WTC11 (cell line): ENCODE measurements around the gene ATP5F1D. TPM values are rescaled to one million over a fixed set of nuclear protein-coding genes. Genes with fewer than 3 reads are reported as not detected.

Experiments
- ATAC-seq: fragments of 200-7000 bp; cut with Tn5 transposase; 2 replicates; pipeline ENCODE4 v1.10.0; 2021; ENCODE audit warnings: mild to moderate bottlenecking, moderate library complexity
- CTCF ChIA-PET: fragments of 300-600 bp; sonication (Branson Sonifier 250); formaldehyde crosslinking; loops from one replicate; lab custom pipeline; 2021; ENCODE audit warnings: antibody characterized with exemption; lab: Charles Lee
- POLR2A ChIA-PET: fragments of 350-600 bp; sonication (Branson Sonifier 250); formaldehyde crosslinking; loops from one replicate; lab custom pipeline; 2021; ENCODE audit warnings: antibody characterized with exemption; lab: Charles Lee
- DNase-seq: peaks from one replicate; pipeline ENCODE4 v3.0.0; 2021; ENCODE audit warnings: low spot score
- H3K27ac Mint-ChIP-seq: 2 replicates; pipeline ENCODE4 v1.8.0; 2021; ENCODE audit warnings: mixed read lengths
- H3K27me3 Mint-ChIP-seq: 2 replicates; pipeline ENCODE4 v1.8.0; 2021; ENCODE audit warnings: low read depth, mild to moderate bottlenecking, moderate library complexity, mixed read lengths
- H3K36me3 Mint-ChIP-seq: 2 replicates; pipeline ENCODE4 v1.8.0; 2021; ENCODE audit warnings: mixed read lengths
- H3K4me1 Mint-ChIP-seq: 2 replicates; pipeline ENCODE4 v1.8.0; 2022; ENCODE audit warnings: mixed read lengths
- H3K4me3 Mint-ChIP-seq: 2 replicates; pipeline ENCODE4 v1.8.0; 2021; ENCODE audit warnings: mild to moderate bottlenecking, moderate library complexity, mixed read lengths
- H3K9me3 Mint-ChIP-seq: 2 replicates; pipeline ENCODE4 v1.8.0; 2021; ENCODE audit warnings: mixed read lengths
- ATF1 ChIP-seq: sonication (generic); formaldehyde crosslinking; IDR thresholded peaks from 2 replicates; pipeline ENCODE4 v1.8.1; 2023; ENCODE audit warnings: mild to moderate bottlenecking, moderate library complexity, missing genetic modification reagents
- CREB1 ChIP-seq: sonication (generic); formaldehyde crosslinking; IDR thresholded peaks from 2 replicates; pipeline ENCODE4 v1.8.0; 2023; ENCODE audit warnings: mild to moderate bottlenecking, missing genetic modification reagents
- ELF4 ChIP-seq: sonication (generic); formaldehyde crosslinking; IDR thresholded peaks from 2 replicates; pipeline ENCODE4 v1.8.1; 2022; ENCODE audit warnings: low read depth, mild to moderate bottlenecking, moderate library complexity, missing genetic modification reagents
- ERG ChIP-seq: fragments of 250-450 bp; sonication (Bioruptor Pico); IDR thresholded peaks from 2 replicates; pipeline ENCODE4 v1.8.0; 2021; ENCODE audit warnings: mild to moderate bottlenecking
- GRHL2 ChIP-seq: fragments of 250-450 bp; sonication (Bioruptor Pico); IDR thresholded peaks from 2 replicates; pipeline ENCODE4 v1.8.0; 2022; ENCODE audit warnings: mild to moderate bottlenecking, moderate library complexity; ENCODE audit not compliant: insufficient replicate concordance, severe bottlenecking
- HMGA2 ChIP-seq: fragments of 250-450 bp; sonication (Bioruptor Pico); IDR thresholded peaks from 2 replicates; pipeline ENCODE4 v1.4.0; 2021; ENCODE audit warnings: mild to moderate bottlenecking, moderate library complexity
- JAZF1 ChIP-seq: fragments of 250-450 bp; sonication (Bioruptor Pico); IDR thresholded peaks from 2 replicates; pipeline ENCODE4 v1.9.0; 2021; ENCODE audit warnings: moderate library complexity, mild to moderate bottlenecking, inconsistent platforms
- MAX ChIP-seq: sonication (generic); formaldehyde crosslinking; IDR thresholded peaks from 2 replicates; pipeline ENCODE4 v1.8.0; 2022; ENCODE audit warnings: mild to moderate bottlenecking, missing genetic modification reagents
- NFATC4 ChIP-seq: fragments of 250-450 bp; sonication (Bioruptor Pico); IDR thresholded peaks from 2 replicates; pipeline ENCODE4 v1.9.0; 2021; ENCODE audit warnings: mild to moderate bottlenecking
- RELA ChIP-seq: sonication (generic); formaldehyde crosslinking; IDR thresholded peaks from 2 replicates; pipeline ENCODE4 v1.8.1; 2022; ENCODE audit warnings: missing genetic modification reagents, mild to moderate bottlenecking, borderline replicate concordance
- RORB ChIP-seq: fragments of 250-450 bp; sonication (Bioruptor Pico); IDR thresholded peaks from 2 replicates; pipeline ENCODE4 v1.9.0; 2021; ENCODE audit warnings: mild to moderate bottlenecking
- SMAD4 ChIP-seq: sonication (generic); formaldehyde crosslinking; IDR thresholded peaks from 2 replicates; pipeline ENCODE4 v1.8.0; 2022; ENCODE audit warnings: mild to moderate bottlenecking, missing genetic modification reagents
- SOX15 ChIP-seq: fragments of 250-450 bp; sonication (Bioruptor Pico); IDR thresholded peaks from 2 replicates; pipeline ENCODE4 v1.9.0; 2021; ENCODE audit warnings: mild to moderate bottlenecking
- STAT6 ChIP-seq: sonication (generic); formaldehyde crosslinking; conservative IDR thresholded peaks from 2 replicates; pipeline ENCODE4 v1.8.1; 2023; ENCODE audit warnings: mild to moderate bottlenecking, low read depth, missing genetic modification reagents, moderate library complexity
- TP53 ChIP-seq: sonication (generic); formaldehyde crosslinking; IDR thresholded peaks from 2 replicates; pipeline ENCODE4 v1.8.1; 2023; ENCODE audit warnings: mild to moderate bottlenecking, missing genetic modification reagents
- USF1 ChIP-seq: sonication (generic); formaldehyde crosslinking; IDR thresholded peaks from 2 replicates; pipeline ENCODE4 v1.8.0; 2022; ENCODE audit warnings: mild to moderate bottlenecking, missing genetic modification reagents
- USF2 ChIP-seq: sonication (generic); formaldehyde crosslinking; IDR thresholded peaks from 2 replicates; pipeline ENCODE4 v1.8.1; 2023; ENCODE audit warnings: mild to moderate bottlenecking, missing genetic modification reagents, moderate library complexity
- ZNF121 ChIP-seq: sonication (generic); formaldehyde crosslinking; IDR thresholded peaks from 2 replicates; pipeline ENCODE4 v1.8.0; 2023; ENCODE audit warnings: missing genetic modification reagents
- ZNF219 ChIP-seq: sonication (generic); formaldehyde crosslinking; IDR thresholded peaks from 2 replicates; pipeline ENCODE4 v1.8.0; 2023; ENCODE audit warnings: missing genetic modification reagents, mild to moderate bottlenecking, borderline replicate concordance
- ZNF263 ChIP-seq: sonication (generic); formaldehyde crosslinking; IDR thresholded peaks from 2 replicates; pipeline ENCODE4 v1.8.1; 2022; ENCODE audit warnings: low read depth, mild to moderate bottlenecking, moderate library complexity, missing genetic modification reagents
- ZNF317 ChIP-seq: sonication (generic); formaldehyde crosslinking; IDR thresholded peaks from 2 replicates; pipeline ENCODE4 v1.8.1; 2023; ENCODE audit warnings: low read depth, mild to moderate bottlenecking, moderate library complexity, missing genetic modification reagents, borderline replicate concordance
- ZNF423 ChIP-seq: fragments of 250-450 bp; sonication (Bioruptor Pico); IDR thresholded peaks from 2 replicates; pipeline ENCODE4 v2.1.2; 2022; ENCODE audit warnings: mild to moderate bottlenecking, moderate library complexity
- ZNF532 ChIP-seq: fragments of 250-450 bp; sonication (Bioruptor Pico); IDR thresholded peaks from 2 replicates; pipeline ENCODE4 v1.9.0; 2021; ENCODE audit warnings: mild to moderate bottlenecking, borderline replicate concordance
- ZNF671 ChIP-seq: fragments of 250-450 bp; sonication (Bioruptor Pico); IDR thresholded peaks from 2 replicates; pipeline ENCODE4 v1.8.0; 2021; ENCODE audit warnings: mild to moderate bottlenecking
- ZSCAN18 ChIP-seq: fragments of 250-450 bp; sonication (Bioruptor Pico); IDR thresholded peaks from 2 replicates; pipeline ENCODE4 v2.1.2; 2022; ENCODE audit warnings: mild to moderate bottlenecking, moderate library complexity
- total RNA-seq: library from RNA; stranded (reverse); gene quantifications from 3 replicates; pipeline ENCODE4 v1.2.3, GENCODE V29; 2021

ATP5F1D gene
- total RNA-seq, 1 experiment from 2014 or later, result 277 TPM

- TF ChIP-seq USF1 (CRISPR knock-in tag), result peak; percentile 57
- TF ChIP-seq USF2 (CRISPR knock-in tag), result peak; percentile 91
- TF ChIP-seq JAZF1, result no peak
- 0 out of 2 replicates have a peak, but pooled peaks have one; percentile 50 for TF ChIP-seq RORB
- peak; percentile 71; the same call in 1 of the 2 replicates for TF ChIP-seq MAX (CRISPR knock-in tag)
- TF ChIP-seq CREB1 (CRISPR knock-in tag), result no peak
- peak; percentile 67; the same call in 1 of the 2 replicates for TF ChIP-seq ERG (CRISPR knock-in tag)
- no peak for TF ChIP-seq HMGA2 (CRISPR knock-in tag)
- no peak for TF ChIP-seq SMAD4 (CRISPR knock-in tag)
These were observed 28.1 kb downstream of the ATP5F1D start (continued) for GRCh38 chr19:1269478-1270212.

GRCh38 chr19:1270213-1270853, 28.8 kb downstream of the ATP5F1D start:
- Mint-ChIP-seq H3K9me3 (no peaks in the 10 kb centered on the region), H3K4me3 (peak overlapping the region; percentile 79), H3K27me3 (peaks cover 7% of the 10 kb centered on the region), H3K27ac (peak overlapping the region; percentile 97), H3K4me1 (peaks cover 56% of the 10 kb centered on the region), H3K36me3 (peaks cover 42% of the 10 kb centered on the region)
- no peak for DNase-seq
- ChIA-PET CTCF (no interaction called here), POLR2A (interaction anchor here (1.7 kb wide), 1 partner anchor 19 kb away, joined by 7 read pairs; no protein-coding TSS in a partner anchor)
- ATAC-seq, result no peak
- TF ChIP-seq ZNF423 (CRISPR knock-in tag), result no peak
- peak; percentile 8; the same call in 1 of the 2 replicates for TF ChIP-seq ZNF671
- no peak for TF ChIP-seq ZSCAN18
- no peak for TF ChIP-seq SOX15 (CRISPR knock-in tag)
- no peak for TF ChIP-seq STAT6
- TF ChIP-seq NFATC4, result peak; percentile 41; the same call in 1 of the 2 replicates
- no peak for TF ChIP-seq ATF1
- TF ChIP-seq TP53 (CRISPR knock-in tag), result no peak
- 0 out of 2 replicates have a peak, but pooled peaks have one; percentile 72 for TF ChIP-seq ZNF532 (CRISPR knock-in tag)
- TF ChIP-seq GRHL2 (CRISPR knock-in tag), result no peak
- TF ChIP-seq ZNF317 (CRISPR knock-in tag), result no peak
- TF ChIP-seq ELF4 (CRISPR knock-in tag), result no peak
- TF ChIP-seq ZNF263 (CRISPR knock-in tag), result no peak
- peak; percentile 65; the same call in 1 of the 2 replicates for TF ChIP-seq ZNF121 (CRISPR knock-in tag)
- no peak for TF ChIP-seq ZNF219
- TF ChIP-seq RELA (CRISPR knock-in tag), result no peak
